NB4 (cell line): ENCODE measurements around the gene FANCM.

Experiments used
- CTCF ChIP-seq: IDR thresholded peaks from one replicate; pipeline ENCODE4 v1.5.1; 2012; ENCODE audit warnings: low read depth, low read length
- MYC ChIP-seq: IDR thresholded peaks from 2 replicates; pipeline ENCODE4 v1.6.1; 2011; ENCODE audit warnings: low read depth, low read length

DNA sequence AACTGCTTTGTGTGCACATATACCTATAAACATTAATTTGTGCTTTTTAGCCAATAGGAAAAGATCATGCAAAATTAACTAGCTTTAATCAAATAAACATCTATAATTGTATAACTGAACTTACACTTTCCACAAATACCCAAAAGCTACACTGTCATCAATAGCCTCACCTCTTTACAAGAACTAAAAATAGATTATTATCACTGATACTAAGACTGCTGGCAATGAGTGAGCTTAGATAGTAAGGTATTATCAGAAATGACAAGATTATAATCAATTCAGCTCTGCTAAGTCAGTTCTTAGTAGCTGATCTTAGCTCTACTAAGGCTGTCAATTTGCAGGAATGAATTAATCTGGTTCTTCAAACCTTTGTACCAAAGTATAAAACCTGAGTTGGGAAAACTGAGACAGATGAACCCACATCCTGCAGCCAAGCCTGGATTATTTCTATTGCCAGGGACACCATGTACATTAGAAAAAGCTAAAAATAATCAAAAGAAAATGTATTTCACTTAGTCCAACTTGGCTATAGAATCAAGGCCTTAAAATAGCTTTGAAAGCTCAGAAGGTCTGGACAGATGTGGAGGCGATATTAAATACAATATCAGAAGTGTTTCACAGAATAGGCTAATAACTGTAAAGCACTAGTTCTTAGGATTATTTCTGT lies 6.6 kb upstream of the FANCM start:
- TF ChIP-seq CTCF: no peak
- no peak for TF ChIP-seq MYC
